Activated B cell treated with CpG ODN at 0.5 μM for 24 hours (primary cell): ENCODE data around the gene NOL3. TPM values are rescaled to one million over a fixed set of nuclear protein-coding genes. Genes with fewer than 3 reads are reported as not detected.

Experiments used
- ATAC-seq: fragments of 200-7000 bp; cut with Tn5 transposase; one replicate; pipeline ENCODE4 v1.10.0; 2021; ENCODE audit warnings: low read depth, mild to moderate bottlenecking, moderate library complexity
- CTCF ChIA-PET: fragments of 350-600 bp; sonication (Branson Sonifier 250); formaldehyde crosslinking; loops from one replicate; lab custom pipeline; 2021; ENCODE audit warnings: antibody characterized with exemption; lab: Charles Lee
- POLR2A ChIA-PET: fragments of 350-600 bp; sonication (Branson Sonifier 250); formaldehyde crosslinking; loops from one replicate; lab custom pipeline; 2021; ENCODE audit warnings: antibody characterized with exemption; lab: Charles Lee
- DNase-seq: peaks from one replicate; pipeline ENCODE4 v3.0.0; 2022
- H3K27ac Mint-ChIP-seq: one replicate; pipeline ENCODE4 v1.8.0; 2020; ENCODE audit warnings: mixed read lengths
- H3K27me3 Mint-ChIP-seq: one replicate; pipeline ENCODE4 v1.8.0; 2021; ENCODE audit warnings: mixed read lengths
- H3K36me3 Mint-ChIP-seq: one replicate; pipeline ENCODE4 v1.8.0; 2021; ENCODE audit warnings: low read depth, mixed read lengths
- H3K4me1 Mint-ChIP-seq: one replicate; pipeline ENCODE4 v1.8.0; 2021; ENCODE audit warnings: mixed read lengths
- H3K4me3 Mint-ChIP-seq: one replicate; pipeline ENCODE4 v1.8.0; 2020; ENCODE audit warnings: mild to moderate bottlenecking, mixed read lengths
- H3K9me3 Mint-ChIP-seq: one replicate; pipeline ENCODE4 v1.8.0; 2020; ENCODE audit warnings: mixed read lengths
- CTCF ChIP-seq: fragments of 200-600 bp; IDR thresholded peaks from one replicate; pipeline ENCODE4 v1.8.0; 2022; ENCODE audit warnings: antibody characterized with exemption, mild to moderate bottlenecking
- intact Hi-C: fragments of 100-400 bp; cut with micrococcal nuclease; formaldehyde crosslinking; loops from one replicate; pipeline ENCODE4 v1.15.1; 2024
- total RNA-seq: library from RNA; stranded (reverse); gene quantifications from 2 replicates; pipeline ENCODE4 v1.2.3, GENCODE V29; 2022

NOL3 gene
- total RNA-seq, 1 donor from 2014 or later = 0.64 TPM

DNA sequence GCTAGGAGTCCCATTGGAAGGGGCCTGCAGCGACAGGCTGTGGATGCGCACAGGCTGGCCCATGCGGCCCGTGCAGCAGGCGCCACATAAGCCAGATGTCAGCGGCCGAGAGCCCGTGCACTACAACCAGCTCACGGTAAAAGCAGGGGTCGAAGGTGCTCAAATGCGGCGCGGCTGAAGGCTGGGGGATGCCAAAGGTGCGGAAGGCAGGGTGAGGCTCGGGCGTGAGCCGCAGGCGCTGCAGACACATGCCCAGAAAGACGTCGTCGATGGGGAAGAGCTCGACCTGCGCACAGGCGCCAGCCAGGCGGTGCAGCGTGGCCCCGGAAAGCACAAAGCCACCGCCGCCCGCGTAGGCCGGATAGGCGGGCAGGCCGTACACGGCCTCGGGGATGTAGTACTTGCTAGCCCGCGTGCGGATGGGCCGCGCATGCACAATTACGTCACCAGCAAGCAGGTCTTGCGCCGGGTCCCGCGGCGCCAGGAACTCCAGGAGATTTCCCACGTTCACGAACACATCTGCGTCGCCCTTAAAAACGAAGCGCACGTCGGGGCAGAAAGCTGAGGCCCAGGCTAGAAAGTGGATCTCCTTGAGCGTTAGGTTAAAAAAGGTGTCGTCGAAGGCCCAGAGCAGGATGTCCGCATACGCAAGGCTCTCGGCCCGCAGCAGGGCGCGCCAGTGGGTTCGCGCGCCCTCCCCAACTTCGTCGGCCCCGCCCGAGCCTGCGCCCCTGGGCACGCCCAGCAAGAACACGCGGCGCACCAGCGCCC lies 20.9 kb upstream of the NOL3 start:
- ATAC-seq (no peak), DNase-seq (no peak)
- POLR2A ChIA-PET = no interaction called here
- no peak overlapping the region for H3K27ac Mint-ChIP-seq
- H3K9me3 Mint-ChIP-seq = no peaks in the 10 kb centered on the region
- CTCF ChIA-PET = no interaction called here
- peaks cover 17% of the 10 kb centered on the region for H3K27me3 Mint-ChIP-seq
- H3K4me1 Mint-ChIP-seq = peaks cover 13% of the 10 kb centered on the region
- no peak overlapping the region for H3K4me3 Mint-ChIP-seq
- intact Hi-C loops = loop anchor here (10.0 kb wide), 1 partner anchor 515 kb away; the partner anchor contains the start of genes ACD, C16orf86, ENKD1 and PARD6A
- no peak for TF ChIP-seq CTCF
- peaks cover 38% of the 10 kb centered on the region for H3K36me3 Mint-ChIP-seq

DNA sequence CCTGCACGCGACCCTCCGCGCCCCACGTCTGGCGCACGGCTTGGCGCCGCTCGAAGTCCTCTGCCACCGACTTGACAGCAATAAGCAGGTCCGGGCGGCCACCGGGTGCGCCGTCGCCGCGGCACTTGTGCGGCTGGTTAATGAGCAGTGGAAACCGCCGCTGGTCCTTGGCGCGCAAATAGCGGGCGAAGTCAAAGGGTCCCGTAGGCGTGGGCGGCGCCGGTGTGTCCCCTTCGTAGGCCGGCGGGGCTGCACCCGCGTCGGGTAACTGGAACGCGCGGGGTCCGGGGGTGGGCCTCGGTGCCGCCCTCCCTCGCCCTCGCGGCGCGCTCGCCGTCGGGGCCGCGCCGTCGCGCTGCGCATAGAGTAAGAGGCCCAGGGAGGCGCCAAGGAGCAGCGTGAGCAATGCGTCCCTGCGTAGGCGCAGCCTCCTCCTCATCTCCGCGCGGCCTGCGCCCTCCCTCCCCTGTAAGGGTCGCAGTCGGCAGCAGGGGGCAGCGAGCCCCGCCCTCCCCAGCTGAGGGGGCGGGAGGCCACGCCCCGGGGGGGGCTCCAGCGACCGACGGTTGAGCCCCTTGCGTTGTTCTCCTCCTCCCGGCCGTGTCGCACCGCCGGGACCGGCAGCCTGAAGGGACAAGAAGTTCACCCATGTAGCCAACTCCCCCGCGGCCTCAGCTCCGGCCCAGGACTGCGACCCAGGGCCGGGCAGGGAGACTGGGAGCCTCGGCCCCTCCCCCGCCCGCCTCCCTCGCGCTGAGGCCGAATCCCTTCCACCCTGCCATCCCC lies 20.1 kb upstream of the NOL3 start:
- Mint-ChIP-seq H3K4me1 (peaks cover 15% of the 10 kb centered on the region), H3K36me3 (peaks cover 30% of the 10 kb centered on the region), H3K27ac (no peak overlapping the region), H3K9me3 (no peaks in the 10 kb centered on the region), H3K27me3 (peaks cover 17% of the 10 kb centered on the region), H3K4me3 (no peak overlapping the region)
- intact Hi-C loops = loop anchor here (10.0 kb wide), 1 partner anchor 515 kb away; the partner anchor contains the start of genes ACD, C16orf86, ENKD1 and PARD6A
- CTCF ChIA-PET = no interaction called here
- no peak for TF ChIP-seq CTCF
- ATAC-seq = peak; percentile 40
- DNase-seq = no peak
- POLR2A ChIA-PET = interaction anchor here (0.5 to 1.5 kb wide), 3 partner anchors 9 to 407 kb away, joined by 3 to 4 read pairs (median 4); partner anchors contain the start of gene TRADD

GRCh38 chr16:67150833-67151396 lies 19.4 kb upstream of the NOL3 start, which contains the start of gene B3GNT9:
B3GNT9 (minus strand) TSS chr16:67150998; CDS start chr16:67150485, 513 bp downstream.
- Mint-ChIP-seq H3K27me3 (peaks cover 17% of the 10 kb centered on the region), H3K4me1 (peaks cover 17% of the 10 kb centered on the region), H3K27ac (no peak within 1 kb of the TSS), H3K4me3 (peak within 1 kb of the TSS; percentile 63), H3K36me3 (peaks cover 23% of the 10 kb centered on the region), H3K9me3 (no peaks in the 10 kb centered on the region)
- CTCF ChIA-PET = no interaction called here
- TF ChIP-seq CTCF = no peak
- intact Hi-C loops = loop anchor here (10.0 kb wide), 1 partner anchor 514 kb away; the partner anchor contains the start of genes ACD, C16orf86, ENKD1 and PARD6A
- POLR2A ChIA-PET = interaction anchor here (0.5 to 1.5 kb wide), 5 partner anchors 8 to 406 kb away, joined by 3 to 5 read pairs (median 4); partner anchors contain the start of gene TRADD
- ATAC-seq (peak; percentile 18), DNase-seq (no peak)

DNA sequence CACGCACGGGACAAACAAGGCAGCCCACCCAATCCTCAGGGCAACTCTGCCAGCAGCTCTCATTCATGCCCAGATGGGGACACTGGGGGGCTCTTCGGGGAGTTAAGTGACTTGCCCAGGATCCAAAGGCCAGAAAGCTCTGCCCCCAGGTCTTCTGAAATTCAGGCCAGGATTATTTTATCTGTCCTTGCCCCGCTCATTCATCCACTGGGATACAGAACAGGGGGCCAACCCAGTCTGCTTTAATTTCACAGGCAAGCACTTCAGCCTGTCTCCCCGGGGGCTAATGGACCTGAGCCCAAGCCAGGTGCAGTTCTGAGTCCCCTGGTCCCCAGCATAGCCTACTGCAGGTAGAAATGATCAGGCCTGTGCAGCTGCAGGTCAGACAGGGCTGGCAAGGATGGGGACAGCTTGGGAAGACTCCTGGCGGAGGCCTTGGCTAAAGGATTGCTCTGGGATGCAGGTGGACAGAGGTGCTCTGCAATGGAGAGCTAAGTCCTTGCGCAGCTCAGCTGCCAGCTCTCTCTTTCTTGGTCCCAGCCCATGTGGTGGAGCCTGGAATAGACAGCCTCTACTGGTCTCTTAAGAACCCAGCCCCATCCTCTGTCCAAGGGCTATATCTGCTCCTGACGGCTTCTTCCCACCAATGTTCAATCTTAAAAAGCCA lies 18.8 kb upstream of the NOL3 start:
- TF ChIP-seq CTCF = no peak
- CTCF ChIA-PET = no interaction called here

More for the DNA sequence above, 18.8 kb upstream of the NOL3 start:
- Mint-ChIP-seq H3K4me3 (peak overlapping the region; percentile 63), H3K9me3 (no peaks in the 10 kb centered on the region), H3K36me3 (peaks cover 17% of the 10 kb centered on the region), H3K4me1 (peaks cover 23% of the 10 kb centered on the region), H3K27me3 (peaks cover 17% of the 10 kb centered on the region), H3K27ac (no peak overlapping the region)
- intact Hi-C loops = loop anchor here (10.0 kb wide), 1 partner anchor 513 kb away; the partner anchor contains the start of genes ACD, C16orf86, ENKD1 and PARD6A
- ATAC-seq (no peak), DNase-seq (no peak)
- POLR2A ChIA-PET = interaction anchor here (0.6 to 1.5 kb wide), 5 partner anchors 8 to 137 kb away, joined by 3 to 5 read pairs (median 4); partner anchors contain the start of gene TRADD
